ENCODE data around the gene RABGAP1L. TPM values are rescaled to one million over a fixed set of nuclear protein-coding genes. Genes with fewer than 3 reads are reported as not detected.

Gene RABGAP1L
- total RNA-seq, 2 experiments from 2014 or later = 59.8 to 67.6 TPM

- Histone ChIP-seq H3K27me3 (ENCODE audit: control insufficient read depth in 1 of 2, insufficient read depth in 2 of 2, low read length in 2 of 2) (no peaks in the 10 kb centered on the region), H3K4me1 (ENCODE audit: insufficient read depth, low read length) (peaks cover 3% of the 10 kb centered on the region), H3K36me3 (ENCODE audit: insufficient read depth, low read length) (no peaks in the 10 kb centered on the region), H3K27ac (ENCODE audit: low read depth in 1 of 2, low read length in 2 of 2) (no peak overlapping the region), H3K9me3 (ENCODE audit: control insufficient read depth in 1 of 2, insufficient read depth in 1 of 2, low read length in 2 of 2) (peaks cover 0 to 9% of the 10 kb centered on the region in 2 experiments), H3K4me3 (ENCODE audit: low read length) (no peak overlapping the region)
- ChIA-PET POLR2A (no interaction called here), CTCF (no interaction called here)
- no peak for ATAC-seq (ENCODE audit: poor library complexity)
- Mint-ChIP-seq H3K4me3 (no peak overlapping the region), H3K27ac (no peak overlapping the region), H3K9me3 (peaks cover 6% of the 10 kb centered on the region), H3K36me3 (ENCODE audit: low read depth) (peaks cover 18% of the 10 kb centered on the region), H3K27me3 (no peaks in the 10 kb centered on the region), H3K4me1 (ENCODE audit: low read depth) (no peaks in the 10 kb centered on the region)
- no peak for DNase-seq
- intact Hi-C loops (cut with DNase I, micrococcal nuclease) = no loop called here
- TF ChIP-seq, protein P1, sequence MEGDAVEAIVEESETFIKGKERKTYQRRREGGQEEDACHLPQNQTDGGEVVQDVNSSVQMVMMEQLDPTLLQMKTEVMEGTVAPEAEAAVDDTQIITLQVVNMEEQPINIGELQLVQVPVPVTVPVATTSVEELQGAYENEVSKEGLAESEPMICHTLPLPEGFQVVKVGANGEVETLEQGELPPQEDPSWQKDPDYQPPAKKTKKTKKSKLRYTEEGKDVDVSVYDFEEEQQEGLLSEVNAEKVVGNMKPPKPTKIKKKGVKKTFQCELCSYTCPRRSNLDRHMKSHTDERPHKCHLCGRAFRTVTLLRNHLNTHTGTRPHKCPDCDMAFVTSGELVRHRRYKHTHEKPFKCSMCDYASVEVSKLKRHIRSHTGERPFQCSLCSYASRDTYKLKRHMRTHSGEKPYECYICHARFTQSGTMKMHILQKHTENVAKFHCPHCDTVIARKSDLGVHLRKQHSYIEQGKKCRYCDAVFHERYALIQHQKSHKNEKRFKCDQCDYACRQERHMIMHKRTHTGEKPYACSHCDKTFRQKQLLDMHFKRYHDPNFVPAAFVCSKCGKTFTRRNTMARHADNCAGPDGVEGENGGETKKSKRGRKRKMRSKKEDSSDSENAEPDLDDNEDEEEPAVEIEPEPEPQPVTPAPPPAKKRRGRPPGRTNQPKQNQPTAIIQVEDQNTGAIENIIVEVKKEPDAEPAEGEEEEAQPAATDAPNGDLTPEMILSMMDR (IDR thresholded peaks at IDR 0.05) = no peak
Measured at GRCh38 chr1:174734270-174734669, 575.0 kb downstream of the RABGAP1L start.

- Mint-ChIP-seq H3K27me3 (no peaks in the 10 kb centered on the region), H3K27ac (no peak overlapping the region), H3K36me3 (ENCODE audit: low read depth) (peaks cover 16% of the 10 kb centered on the region), H3K4me3 (no peak overlapping the region), H3K4me1 (ENCODE audit: low read depth) (peaks cover 9% of the 10 kb centered on the region), H3K9me3 (peaks cover 6% of the 10 kb centered on the region)
- no peaks in the 10 kb centered on the region for H3K36me3 ChIP-seq (ENCODE audit: insufficient read depth, low read length)
- intact Hi-C loops (cut with DNase I, micrococcal nuclease) = no loop called here
- DNase-seq (no peak), ATAC-seq (ENCODE audit: poor library complexity) (no peak)
- no peaks in the 10 kb centered on the region for H3K27me3 ChIP-seq (ENCODE audit: control insufficient read depth in 1 of 2, insufficient read depth in 2 of 2, low read length in 2 of 2)
- peaks cover 5% of the 10 kb centered on the region for H3K4me1 ChIP-seq (ENCODE audit: insufficient read depth, low read length)
- H3K4me3 ChIP-seq (ENCODE audit: low read length) = no peak overlapping the region
- no peak overlapping the region for H3K27ac ChIP-seq (ENCODE audit: low read depth in 1 of 2, low read length in 2 of 2)
- H3K9me3 ChIP-seq (ENCODE audit: control insufficient read depth in 1 of 2, insufficient read depth in 1 of 2, low read length in 2 of 2) = peaks cover 0 to 9% of the 10 kb centered on the region in 2 experiments
- TF ChIP-seq, protein P1 (IDR thresholded peaks at IDR 0.05) = no peak
- ChIA-PET POLR2A (no interaction called here), CTCF (interaction anchor here (1.2 kb wide), 1 partner anchor 11 kb away, joined by 3 read pairs; no protein-coding TSS in a partner anchor)
Measured at GRCh38 chr1:174736831-174737230, 577.5 kb downstream of the RABGAP1L start.

DNA sequence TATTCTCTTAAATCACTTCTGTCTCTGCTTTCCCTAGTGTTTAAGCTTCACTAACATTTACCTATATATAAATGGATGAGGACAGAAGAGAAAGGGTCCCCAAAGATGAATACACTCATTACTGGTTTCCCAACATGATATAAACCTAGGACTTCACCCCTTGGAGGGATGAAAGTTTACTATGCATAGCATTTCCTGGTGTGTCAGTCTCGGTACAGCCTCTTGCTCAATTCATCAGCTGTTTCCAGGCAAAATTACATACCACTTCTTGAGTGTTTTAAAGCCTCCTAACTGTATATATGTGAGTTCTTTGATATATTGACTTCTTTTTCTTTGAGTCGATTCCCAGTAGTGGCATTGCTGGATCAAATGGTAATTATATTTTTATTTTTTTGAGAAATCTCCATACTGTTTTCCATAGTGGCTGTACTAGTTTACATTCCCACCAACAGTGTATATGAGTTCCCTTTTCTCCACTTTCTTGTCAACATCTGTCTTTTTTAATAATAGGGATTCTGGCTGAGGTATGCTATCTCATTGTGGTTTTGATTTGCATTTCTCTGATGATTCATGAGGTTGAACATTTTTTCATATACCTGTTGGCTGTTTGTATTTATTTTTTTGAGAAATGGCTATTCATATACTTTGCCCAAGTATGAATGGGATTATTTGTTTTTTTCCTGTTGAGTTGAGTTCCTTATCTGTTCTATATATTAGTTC lies 581.1 kb downstream of the RABGAP1L start:
- Histone ChIP-seq H3K36me3 (ENCODE audit: insufficient read depth, low read length) (no peaks in the 10 kb centered on the region), H3K9me3 (ENCODE audit: control insufficient read depth in 1 of 2, insufficient read depth in 1 of 2, low read length in 2 of 2) (peaks cover 0 to 9% of the 10 kb centered on the region in 2 experiments), H3K4me1 (ENCODE audit: insufficient read depth, low read length) (peaks cover 3% of the 10 kb centered on the region), H3K27ac (ENCODE audit: low read depth in 1 of 2, low read length in 2 of 2) (no peak overlapping the region), H3K27me3 (ENCODE audit: control insufficient read depth in 1 of 2, insufficient read depth in 2 of 2, low read length in 2 of 2) (no peaks in the 10 kb centered on the region), H3K4me3 (ENCODE audit: low read length) (no peak overlapping the region)
- no peak for ATAC-seq (ENCODE audit: poor library complexity)
- H3K4me1 Mint-ChIP-seq (ENCODE audit: low read depth) = peaks cover 9% of the 10 kb centered on the region
- POLR2A ChIA-PET = no interaction called here
- H3K9me3 Mint-ChIP-seq = peaks cover 6% of the 10 kb centered on the region
- intact Hi-C loops (cut with DNase I, micrococcal nuclease) = loop anchor here (5.0 to 10.0 kb wide), 3 partner anchors 1308 to 1998 kb away; no protein-coding TSS in a partner anchor
- DNase-seq = no peak
- H3K27me3 Mint-ChIP-seq = no peaks in the 10 kb centered on the region
- H3K27ac Mint-ChIP-seq = no peak overlapping the region
- CTCF ChIA-PET = no interaction called here
- TF ChIP-seq, protein P1 (IDR thresholded peaks at IDR 0.05) = no peak
- no peak overlapping the region for H3K4me3 Mint-ChIP-seq
- H3K36me3 Mint-ChIP-seq (ENCODE audit: low read depth) = peaks cover 16% of the 10 kb centered on the region

All from CD4-positive, alpha-beta T cell (primary cell).